Prostate gland (tissue), 2 donors: ENCODE data around the gene MLST8. TPM values are rescaled to one million over a fixed set of nuclear protein-coding genes. Genes with fewer than 3 reads are reported as not detected.

Experiments used
- DNase-seq: peaks from one replicate; pipeline ENCODE4 v3.0.0-alpha.2; 2019; ENCODE audit warnings: low spot score
- H3K27ac ChIP-seq, 2 donors: fragments of 200-600 bp; sonication (generic); 2 replicates each; pipeline ENCODE4 v1.5.1; 2017 to 2019
- H3K27me3 ChIP-seq: fragments of 200-600 bp; sonication (generic); replicated peaks from 2 replicates; pipeline ENCODE4 v1.5.1; 2019; ENCODE audit not compliant: insufficient read depth
- H3K36me3 ChIP-seq, 2 donors: fragments of 200-600 bp; sonication (generic); 1 replicate in 1 of 2; 2 replicates in 1 of 2; pipeline versions ENCODE4 v1.5.1 to v1.8.1; 2017 to 2019
- H3K4me1 ChIP-seq: fragments of 200-600 bp; sonication (generic); replicated peaks from 2 replicates; pipeline ENCODE4 v1.5.1; 2019
- H3K4me3 ChIP-seq, 2 donors: fragments of 200-600 bp; sonication (generic); 2 replicates each; pipeline ENCODE4 v1.5.1; 2017 to 2019
- H3K9me3 ChIP-seq: fragments of 200-600 bp; sonication (generic); 2 replicates; pipeline ENCODE4 v1.5.1; 2017
- CTCF ChIP-seq, 4 experiments: fragments of 200-600 bp in 2 of 4; fragments of 450-650 bp in 2 of 4; sonication (generic) in 2 of 4; IDR thresholded peaks; 1 replicate in 3 of 4; 2 replicates in 1 of 4; pipeline ENCODE4 v1.5.1; 2016 to 2019; ENCODE audit warnings: antibody characterized with exemption in 4 of 4, mild to moderate bottlenecking in 2 of 4, moderate library complexity in 2 of 4
- POLR2A ChIP-seq: fragments of 450-650 bp; IDR thresholded peaks from one replicate; pipeline ENCODE4 v1.6.1; 2016; ENCODE audit warnings: antibody characterized with exemption, mild to moderate bottlenecking
- POLR2AphosphoS5 ChIP-seq: sonication (generic); formaldehyde crosslinking; IDR thresholded peaks from one replicate; pipeline ENCODE4 v1.6.1; 2017; ENCODE audit warnings: antibody characterized with exemption
- WGBS: methylation state at CpG from one replicate; pipeline ENCODE4 v1.1.5; 2018; 5-methylcytosine and 5-hydroxymethylcytosine counted together
- intact Hi-C: fragments of 100-400 bp; cut with DNase I; formaldehyde crosslinking; loops from one replicate; pipeline ENCODE4 v1.14.2; 2022
- total RNA-seq, 2 donors: library from RNA; depleted of rRNA; stranded (reverse); fragments of >200 nt; gene quantifications; one replicate each; pipeline ENCODE4 v1.1.0, GENCODE V29; 2016

The MLST8 gene
- total RNA-seq, 2 donors from 2014 or later: 55.9 to 110 TPM

- no peak for TF ChIP-seq POLR2AphosphoS5
- no peak for TF ChIP-seq CTCF (IDR thresholded peaks at IDR 0.05)
- TF ChIP-seq POLR2A: no peak
- H3K36me3 ChIP-seq: peaks cover 0 to 16% of the 10 kb centered on the region in 2 donors
- no peak for DNase-seq
- 89% methylated on average over 23 of the region's 23 CpGs for WGBS
- intact Hi-C loops: loop anchor here (10.0 kb wide), 1 partner anchor 48 kb away; the partner anchor contains the start of gene ECI1
- no peak overlapping the region for H3K27ac ChIP-seq
- H3K9me3 ChIP-seq: no peaks in the 10 kb centered on the region
- H3K4me3 ChIP-seq: no peak overlapping the region
- no peaks in the 10 kb centered on the region for H3K27me3 ChIP-seq
- H3K4me1 ChIP-seq: peaks cover 7% of the 10 kb centered on the region
These were observed 1.7 kb downstream of the MLST8 start for GRCh38 chr16:2206780-2207433.

GRCh38 chr16:2207872-2208271 is 2.6 kb downstream of the MLST8 start:
- Histone ChIP-seq H3K9me3 (no peaks in the 10 kb centered on the region), H3K4me3 (no peak overlapping the region), H3K4me1 (peaks cover 15% of the 10 kb centered on the region), H3K27ac (no peak overlapping the region), H3K27me3 (no peaks in the 10 kb centered on the region), H3K36me3 (peaks cover 0 to 16% of the 10 kb centered on the region in 2 donors)
- TF ChIP-seq CTCF (IDR thresholded peaks at IDR 0.05) (no peak), POLR2A (no peak), POLR2AphosphoS5 (no peak)
- no peak for DNase-seq
- WGBS: 88% methylated on average over 9 of the region's 9 CpGs
- intact Hi-C loops: loop anchor here (10.0 kb wide), 1 partner anchor 47 kb away; the partner anchor contains the start of gene ECI1

- peaks cover 0 to 16% of the 10 kb centered on the region in 2 donors for H3K36me3 ChIP-seq
- H3K27ac ChIP-seq: no peak overlapping the region
- intact Hi-C loops: loop anchor here (10.0 kb wide), 1 partner anchor 46 kb away; the partner anchor contains the start of gene ECI1
- TF ChIP-seq CTCF (IDR thresholded peaks at IDR 0.05) (no peak), POLR2A (no peak), POLR2AphosphoS5 (no peak)
- no peaks in the 10 kb centered on the region for H3K27me3 ChIP-seq
- no peak overlapping the region for H3K4me3 ChIP-seq
- H3K4me1 ChIP-seq: peaks cover 20% of the 10 kb centered on the region
- H3K9me3 ChIP-seq: no peaks in the 10 kb centered on the region
- WGBS: 74% methylated on average over 10 of the region's 23 CpGs
- no peak for DNase-seq
These were observed 3.1 kb downstream of the MLST8 start for GRCh38 chr16:2208308-2208707.

- Histone ChIP-seq H3K4me3 (no peak overlapping the region), H3K36me3 (peaks cover 0 to 16% of the 10 kb centered on the region in 2 donors), H3K9me3 (no peaks in the 10 kb centered on the region), H3K4me1 (peaks cover 23% of the 10 kb centered on the region), H3K27ac (no peak overlapping the region), H3K27me3 (no peaks in the 10 kb centered on the region)
- 85% methylated on average over 6 of the region's 9 CpGs for WGBS
- DNase-seq: no peak
- no peak for TF ChIP-seq POLR2A
- TF ChIP-seq POLR2AphosphoS5: no peak
- TF ChIP-seq CTCF (IDR thresholded peaks at IDR 0.05): no peak
- intact Hi-C loops: loop anchor here (10.0 kb wide), 1 partner anchor 46 kb away; the partner anchor contains the start of gene ECI1
These were observed 3.5 kb downstream of the MLST8 start for GRCh38 chr16:2208772-2209171.
